Bone marrow (tissue), 2 donors: ENCODE results near the gene HOXD13.

Experiments used
- DNase-seq, 2 donors: peaks; one replicate each; lab custom pipeline; 2025; lab: John Stamatoyannopoulos, UW

Gene HOXD13

DNA sequence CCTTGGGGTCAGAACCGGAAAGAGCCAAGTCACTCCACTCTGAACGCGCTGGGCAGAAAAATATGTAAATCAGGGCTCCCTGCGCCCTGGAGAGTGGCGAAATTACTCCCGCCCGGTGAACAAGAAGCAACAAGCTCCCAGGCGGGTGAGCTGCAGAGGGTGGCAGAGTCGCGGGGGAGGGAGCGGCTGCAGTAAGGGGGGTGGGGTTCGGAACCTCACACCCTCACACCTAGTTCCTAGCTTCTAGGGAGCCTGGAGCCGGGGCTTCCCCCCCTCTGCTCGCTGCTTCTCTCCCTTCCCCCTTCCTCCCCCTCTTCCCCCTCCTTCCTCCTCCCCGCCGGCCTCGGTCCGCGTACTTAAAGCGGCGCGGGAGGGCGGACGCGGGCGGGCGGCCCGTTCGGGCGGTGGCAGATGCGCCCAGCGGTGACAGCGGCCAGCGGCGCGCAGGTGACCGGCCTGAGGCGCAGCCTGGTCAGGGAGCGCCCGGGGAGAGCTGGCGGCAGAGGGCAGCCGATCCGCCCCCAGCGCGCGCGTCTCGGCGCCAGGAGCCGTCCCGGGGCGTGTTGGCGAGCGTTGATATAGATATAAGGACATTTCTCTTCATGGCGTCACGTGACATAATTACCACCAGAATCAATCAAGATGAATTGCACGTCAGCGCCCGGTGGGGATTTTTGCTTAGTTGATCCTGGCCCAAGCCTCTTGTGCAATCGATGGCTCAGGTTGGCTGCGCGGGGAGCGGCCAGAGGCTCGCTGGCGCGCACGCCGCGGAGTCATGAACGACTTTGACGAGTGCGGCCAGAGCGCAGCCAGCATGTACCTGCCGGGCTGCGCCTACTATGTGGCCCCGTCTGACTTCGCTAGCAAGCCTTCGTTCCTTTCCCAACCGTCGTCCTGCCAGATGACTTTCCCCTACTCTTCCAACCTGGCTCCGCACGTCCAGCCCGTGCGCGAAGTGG, 14.3 kb downstream of the HOXD13 start, which contains the start of gene HOXD11:
HOXD11 (plus strand) TSS at position 700 of the 959 bp plus-strand sequence; CDS start at position 776, 76 bp downstream.
- DNase-seq = no peak

DNA sequence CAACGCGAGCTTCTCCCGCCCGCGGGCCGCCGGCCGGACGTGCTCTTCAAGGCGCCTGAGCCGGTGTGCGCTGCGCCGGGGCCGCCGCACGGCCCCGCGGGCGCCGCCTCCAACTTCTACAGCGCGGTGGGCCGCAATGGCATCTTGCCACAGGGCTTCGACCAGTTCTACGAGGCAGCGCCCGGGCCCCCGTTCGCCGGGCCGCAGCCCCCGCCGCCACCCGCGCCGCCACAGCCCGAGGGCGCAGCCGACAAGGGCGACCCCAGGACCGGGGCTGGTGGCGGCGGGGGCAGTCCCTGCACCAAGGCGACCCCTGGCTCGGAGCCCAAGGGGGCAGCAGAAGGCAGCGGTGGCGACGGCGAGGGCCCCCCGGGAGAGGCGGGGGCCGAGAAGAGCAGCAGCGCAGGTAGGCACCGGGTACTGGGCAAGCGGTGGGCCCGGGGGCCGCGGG, 15.2 kb downstream of the HOXD13 start:
- no peak for DNase-seq

DNA sequence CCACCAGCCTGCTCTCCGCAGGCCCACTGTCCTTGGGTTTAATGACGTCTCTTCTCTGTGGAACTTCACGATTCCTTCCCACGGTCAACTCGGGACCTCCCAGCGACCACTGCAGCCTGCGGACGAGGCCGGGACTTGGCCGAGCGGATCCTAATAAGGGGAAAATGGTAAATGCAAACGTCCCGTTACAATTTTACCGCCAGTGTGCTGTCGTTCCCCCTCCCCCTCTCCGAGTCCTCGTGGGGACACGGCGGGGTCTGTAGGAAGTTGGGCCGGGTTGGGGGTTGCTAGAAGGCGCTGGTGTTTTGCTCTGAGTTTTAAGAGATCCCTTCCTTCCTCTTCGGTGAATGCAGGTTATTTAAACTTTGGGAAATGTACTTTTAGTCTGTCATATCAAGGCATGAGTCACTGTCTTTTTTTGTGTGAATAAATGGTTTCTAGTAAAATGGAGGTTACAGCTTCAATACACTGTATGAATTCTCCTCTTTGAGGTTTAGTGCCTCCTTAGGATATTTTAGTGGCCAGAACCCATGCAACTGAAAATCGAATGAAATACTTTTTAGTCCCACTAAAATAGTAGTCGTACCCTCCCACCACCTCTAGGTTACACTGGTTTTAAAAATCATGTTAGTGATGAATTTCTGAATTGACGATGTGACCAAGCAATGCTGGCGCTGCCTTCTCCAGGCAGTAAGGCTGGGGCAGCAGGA, 16.8 kb downstream of the HOXD13 start:
- DNase-seq = no peak

DNA sequence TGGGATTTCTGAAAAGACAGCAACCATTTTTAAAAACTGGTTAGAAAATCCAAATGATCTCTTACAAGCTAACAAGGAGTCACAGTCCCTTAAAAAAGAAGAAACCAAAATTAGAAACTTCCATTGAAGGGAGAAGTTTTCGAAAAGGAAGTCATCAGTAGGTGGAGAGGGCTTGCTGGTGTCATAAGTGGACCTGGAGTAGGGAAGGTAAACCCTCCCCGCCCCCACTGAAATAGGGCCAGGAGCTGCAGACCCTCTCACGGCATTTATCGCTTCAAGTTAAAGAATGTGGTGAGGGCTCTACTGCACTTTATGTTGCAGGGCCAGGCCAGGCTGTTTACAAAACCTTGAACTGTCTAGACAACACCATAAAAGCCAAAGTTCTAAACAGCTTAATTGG, 17.4 kb downstream of the HOXD13 start:
- no peak for DNase-seq

DNA sequence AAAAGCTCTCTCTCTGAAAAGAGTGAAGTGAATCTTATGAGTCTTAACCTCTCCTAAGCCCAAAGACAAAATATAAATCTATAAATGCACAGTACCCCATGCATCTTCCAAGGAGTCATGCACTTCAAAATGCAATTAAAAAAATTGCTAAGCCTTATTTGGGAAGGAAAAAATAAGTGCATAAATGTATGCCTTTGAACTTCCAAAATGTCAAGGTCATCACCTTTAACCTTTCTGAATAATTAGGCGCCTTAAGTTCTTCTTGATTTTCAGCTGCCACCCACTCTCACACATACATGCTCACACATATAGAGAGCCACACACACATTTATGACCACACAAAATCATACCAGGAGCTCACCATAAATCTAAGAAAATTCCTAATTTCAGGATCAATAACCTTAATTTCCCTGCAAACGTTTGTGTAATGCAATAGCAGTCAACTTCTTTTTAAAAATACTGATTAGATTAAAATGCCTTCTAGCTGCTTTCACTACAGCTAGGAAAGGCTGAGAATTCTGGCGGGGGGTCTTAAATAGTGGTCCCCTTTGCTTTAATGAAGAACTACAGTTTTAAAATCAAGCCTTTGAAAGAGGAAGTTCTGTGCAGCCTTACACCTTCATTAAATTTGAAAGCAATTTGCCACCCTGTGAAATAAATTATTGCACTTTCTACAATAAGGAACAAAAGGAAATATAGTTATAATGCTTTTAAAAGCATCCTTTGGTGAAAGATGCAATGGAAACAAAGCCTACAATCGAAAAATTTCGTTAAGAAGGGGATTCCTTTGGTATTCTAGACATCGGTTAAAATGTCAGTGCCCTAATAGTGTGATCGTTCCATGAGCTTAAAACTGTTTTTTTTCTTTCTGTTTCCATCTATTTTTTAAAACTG, 18.1 kb downstream of the HOXD13 start:
- DNase-seq = no peak

DNA sequence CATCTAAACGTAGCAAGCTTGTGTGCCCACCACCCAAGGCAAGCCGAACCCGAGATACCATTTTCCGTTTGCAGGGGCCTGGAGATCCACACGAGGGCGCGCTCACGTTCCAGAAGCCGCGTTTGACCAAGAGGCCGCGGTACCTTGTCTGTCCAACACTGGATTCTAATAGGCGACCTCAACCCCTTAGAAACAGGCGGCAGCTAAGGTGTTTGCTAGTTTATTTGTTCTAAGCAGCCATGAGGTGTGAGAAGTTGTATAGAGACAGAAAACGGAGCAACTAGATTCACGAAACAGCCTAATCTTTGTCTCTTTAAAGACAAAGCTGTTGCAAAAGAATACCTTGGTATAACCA, 18.8 kb downstream of the HOXD13 start:
- peak in 1 of 2 donors; percentile 32 for DNase-seq

DNA sequence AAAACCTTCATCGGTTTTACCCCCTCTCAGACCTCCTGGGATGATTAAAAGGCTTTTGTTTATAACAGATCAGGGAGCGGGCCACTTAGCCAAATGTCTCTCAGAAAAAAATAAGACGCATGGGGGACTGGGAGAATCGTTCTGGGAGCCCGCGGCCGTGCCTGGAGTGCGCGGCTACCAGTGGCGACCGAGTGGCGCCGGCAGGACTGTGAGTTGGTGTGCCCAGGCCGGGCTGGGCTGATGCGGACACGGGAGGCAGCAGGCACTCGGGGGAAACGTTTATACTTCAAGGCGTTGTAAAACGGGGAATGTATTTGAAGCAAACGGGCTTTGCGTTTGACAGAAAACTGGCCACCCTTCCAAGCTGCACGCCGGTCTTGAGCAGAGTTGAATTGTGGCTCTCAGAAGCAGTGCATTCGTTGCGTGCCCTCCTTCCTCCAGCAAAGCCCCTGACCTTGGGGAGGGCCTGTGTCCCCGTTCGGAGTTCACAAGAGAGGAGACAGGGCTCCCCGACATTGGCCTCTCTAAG, 19.4 kb downstream of the HOXD13 start:
- no peak for DNase-seq

DNA sequence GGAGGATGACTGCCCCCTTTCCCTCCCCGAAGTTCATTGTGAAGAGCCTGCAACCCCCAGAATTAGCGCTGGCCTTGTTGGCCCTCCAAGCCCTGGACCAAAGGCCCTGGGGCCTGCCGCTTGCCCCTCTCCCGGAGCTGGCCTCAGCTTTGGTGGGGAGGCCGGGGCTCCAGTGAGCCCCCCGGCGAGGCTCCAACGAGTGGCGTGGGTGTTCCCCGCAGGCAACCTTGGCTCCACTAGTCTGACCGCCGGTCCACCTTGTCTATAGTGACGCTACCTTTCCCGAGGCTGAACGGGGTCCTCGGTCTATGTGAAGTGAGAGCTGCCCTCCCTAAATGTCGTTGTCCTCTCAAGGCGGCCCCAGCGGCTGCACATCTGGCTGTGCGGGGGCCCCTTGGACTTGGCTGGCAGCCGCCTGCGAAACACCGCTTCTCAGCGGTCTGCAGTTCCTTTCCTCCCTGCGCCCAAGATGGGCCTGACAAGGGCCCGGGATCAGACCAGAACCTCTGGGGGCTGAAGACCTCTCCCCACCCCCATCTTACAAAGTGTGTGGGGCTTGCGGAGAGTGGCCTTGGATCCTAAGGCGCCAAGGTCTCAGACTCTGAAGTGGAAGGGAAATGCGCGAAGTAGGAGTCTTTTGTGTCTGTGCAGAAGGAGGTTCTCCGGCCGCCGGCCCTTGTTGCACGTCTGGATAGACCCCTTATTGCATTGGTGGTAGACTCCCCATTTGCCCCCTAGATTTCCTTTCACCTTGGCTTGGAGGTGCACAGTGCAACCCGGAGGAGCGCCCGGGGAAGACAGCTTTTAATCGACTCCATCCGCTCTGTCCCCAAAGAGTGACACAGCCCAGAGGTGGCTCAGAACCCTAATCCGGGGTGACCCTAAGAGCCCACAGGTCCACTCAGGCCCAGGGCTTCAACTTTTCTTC, 20.1 kb downstream of the HOXD13 start:
- DNase-seq = no peak

DNA sequence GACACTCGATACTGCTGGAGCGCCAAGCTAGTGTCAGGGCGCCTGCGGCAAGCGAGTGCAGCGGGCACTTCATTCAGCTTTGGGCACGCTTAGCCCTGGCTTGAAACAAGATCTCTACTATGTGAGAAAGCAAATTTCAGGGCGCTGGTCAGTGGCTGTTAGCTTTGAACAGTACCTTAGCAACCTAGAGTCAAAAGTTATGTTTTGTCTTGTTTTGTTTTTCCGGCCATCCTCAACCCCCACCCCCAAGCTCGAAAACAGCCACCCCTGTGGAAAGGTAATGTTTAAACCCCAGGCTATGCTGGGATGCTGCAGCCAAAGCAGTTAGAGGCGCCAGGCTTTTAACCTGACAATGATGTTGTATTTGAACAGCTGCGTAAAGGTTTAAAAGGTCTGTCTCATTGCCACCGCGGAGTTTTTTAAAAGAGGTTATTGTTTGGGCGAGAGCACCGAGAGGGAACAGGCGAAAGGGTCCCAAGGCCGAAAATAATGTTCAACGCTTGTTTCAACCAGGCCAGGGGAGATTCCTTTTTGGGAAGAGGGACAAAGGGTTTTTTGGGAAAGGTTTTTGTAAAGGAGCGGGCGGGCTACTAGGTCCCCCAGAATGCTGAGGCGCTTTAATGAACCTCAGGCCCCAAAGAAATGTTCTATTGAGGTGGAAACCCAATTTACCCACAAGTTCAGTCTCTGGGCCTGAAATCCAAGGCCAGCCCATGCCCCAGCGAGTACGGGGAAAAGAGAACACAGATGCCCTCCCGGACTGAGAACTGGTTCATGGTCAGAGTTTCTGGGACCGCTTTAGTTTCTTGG, 21.8 kb downstream of the HOXD13 start:
- DNase-seq = no peak

DNA sequence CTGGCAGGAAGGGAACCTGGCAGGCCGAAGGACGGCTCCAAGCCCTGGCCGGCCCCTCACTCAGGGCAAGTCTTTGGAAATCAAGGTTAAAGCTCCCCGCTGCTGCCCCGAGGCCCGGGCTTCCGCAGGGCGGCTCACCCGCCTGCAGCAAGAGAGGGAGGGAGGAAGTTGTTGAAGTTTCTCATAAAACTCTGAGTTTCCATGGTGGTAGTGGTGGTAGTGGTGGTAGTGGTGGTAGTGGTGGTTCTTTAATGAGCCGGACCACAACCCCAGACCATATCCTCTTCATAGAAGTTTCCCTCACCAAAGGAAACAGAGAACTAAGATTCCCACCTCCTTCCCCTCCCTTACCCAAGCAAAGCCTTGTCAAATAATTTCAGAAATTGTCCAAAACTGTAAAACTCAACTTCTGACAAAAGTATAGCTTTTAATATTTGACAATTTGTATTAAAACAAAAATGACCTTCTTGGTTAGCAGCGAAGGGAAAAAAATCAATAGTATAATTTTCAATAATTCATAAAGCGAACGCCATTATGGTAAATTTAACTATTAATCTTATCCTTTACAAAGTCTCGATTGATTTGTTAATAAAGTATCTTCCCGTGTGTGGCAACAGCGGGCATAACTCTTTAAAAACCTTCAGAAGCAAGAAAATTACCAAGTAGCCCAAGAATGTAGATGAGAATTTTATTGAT, 22.6 kb downstream of the HOXD13 start:
- DNase-seq = no peak

DNA sequence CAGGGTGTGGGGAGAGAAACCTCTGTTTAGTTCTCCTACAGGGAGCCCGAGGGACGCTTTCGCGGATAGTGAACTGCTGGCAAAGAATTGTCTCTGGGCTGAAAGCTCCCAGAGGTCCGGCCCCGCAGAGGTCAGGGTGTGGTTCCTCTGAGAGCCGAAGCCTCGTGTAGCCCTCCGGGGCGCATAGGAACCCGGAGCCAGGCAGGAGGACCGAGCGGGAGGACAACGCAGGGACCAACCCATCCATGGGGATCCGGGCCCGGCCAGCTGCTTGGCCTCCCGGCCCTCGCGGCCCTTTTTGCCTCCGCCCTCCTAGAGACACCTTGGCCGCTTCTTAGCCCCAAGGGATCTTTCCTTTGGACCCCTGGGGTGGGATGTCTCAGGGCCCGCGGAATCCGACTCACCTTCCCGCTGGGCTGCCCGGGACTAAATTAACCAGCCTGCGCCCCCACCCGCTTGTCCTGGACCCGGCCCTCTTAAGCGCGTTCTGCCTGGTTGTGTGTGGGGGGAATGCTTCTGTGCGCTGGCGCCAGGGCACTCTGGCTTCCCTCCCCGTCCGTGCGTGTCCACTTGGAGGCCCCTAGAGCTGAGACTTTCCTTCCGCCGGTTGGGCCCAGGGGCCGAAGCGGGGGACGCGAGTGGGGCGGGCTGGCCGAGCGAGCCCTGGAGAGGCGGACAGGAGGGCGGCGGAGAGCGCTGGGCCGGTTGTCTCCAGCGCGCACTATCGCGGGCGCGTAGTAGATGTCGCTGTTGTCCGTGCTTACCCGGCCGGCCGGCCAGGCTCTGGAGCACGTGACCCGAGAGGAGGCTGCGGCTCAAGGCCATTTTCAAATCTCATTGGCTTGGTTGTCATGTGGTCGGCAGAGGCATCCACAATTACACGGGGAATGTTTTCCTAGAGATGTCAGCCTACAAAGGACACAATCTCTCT, 23.6 kb downstream of the HOXD13 start, which contains the start of gene HOXD10:
HOXD10 (plus strand) TSS at position 896 of the 931 bp plus-strand sequence. CDS start 56 bp downstream, outside the sequence.
- no peak for DNase-seq

DNA sequence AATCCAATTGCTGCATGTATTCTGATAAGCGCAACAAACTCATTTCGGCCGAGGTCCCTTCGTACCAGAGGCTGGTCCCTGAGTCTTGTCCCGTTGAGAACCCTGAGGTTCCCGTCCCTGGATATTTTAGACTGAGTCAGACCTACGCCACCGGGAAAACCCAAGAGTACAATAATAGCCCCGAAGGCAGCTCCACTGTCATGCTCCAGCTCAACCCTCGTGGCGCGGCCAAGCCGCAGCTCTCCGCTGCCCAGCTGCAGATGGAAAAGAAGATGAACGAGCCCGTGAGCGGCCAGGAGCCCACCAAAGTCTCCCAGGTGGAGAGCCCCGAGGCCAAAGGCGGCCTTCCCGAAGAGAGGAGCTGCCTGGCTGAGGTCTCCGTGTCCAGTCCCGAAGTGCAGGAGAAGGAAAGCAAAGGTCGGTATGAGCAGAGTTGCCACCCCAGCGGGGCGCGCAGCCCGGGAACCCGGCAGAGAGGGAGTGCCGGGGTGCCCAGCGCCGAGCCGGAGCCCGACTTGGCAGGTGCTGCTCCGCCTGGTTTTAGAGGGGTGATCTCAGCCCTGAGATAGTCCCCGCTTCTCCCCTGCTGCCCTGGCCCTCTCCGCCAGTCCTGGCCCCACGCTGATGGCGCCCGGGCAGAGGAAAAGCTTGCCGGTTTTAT, 24.8 kb downstream of the HOXD13 start:
- DNase-seq = no peak

DNA sequence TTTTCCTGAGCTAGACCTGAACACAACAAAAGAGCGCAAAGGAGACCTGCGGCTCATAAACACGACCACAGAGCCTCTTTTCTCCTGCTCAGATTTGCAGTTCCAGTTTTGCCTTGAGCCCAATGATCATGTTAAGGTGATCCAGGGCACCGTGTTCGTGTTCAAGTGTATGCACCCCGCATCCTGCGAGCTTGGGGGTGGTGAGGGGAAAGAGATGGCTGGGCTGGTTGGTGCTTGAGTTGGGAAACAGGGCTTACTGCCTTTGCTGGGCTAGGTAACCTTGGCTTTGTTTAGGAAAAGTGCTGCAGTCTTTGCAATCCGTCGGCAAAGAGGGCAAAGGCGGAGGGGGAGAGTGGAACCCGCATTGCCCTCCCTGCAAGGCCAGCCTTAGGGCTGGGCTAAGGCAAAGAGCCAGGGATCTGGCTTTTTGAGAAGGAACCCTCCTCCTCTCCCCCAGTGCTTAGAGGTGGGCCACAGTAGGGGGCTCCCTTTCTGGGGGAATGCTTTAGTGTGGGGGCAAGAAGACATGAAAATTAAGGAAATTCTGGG, 25.4 kb downstream of the HOXD13 start:
- DNase-seq = no peak

DNA sequence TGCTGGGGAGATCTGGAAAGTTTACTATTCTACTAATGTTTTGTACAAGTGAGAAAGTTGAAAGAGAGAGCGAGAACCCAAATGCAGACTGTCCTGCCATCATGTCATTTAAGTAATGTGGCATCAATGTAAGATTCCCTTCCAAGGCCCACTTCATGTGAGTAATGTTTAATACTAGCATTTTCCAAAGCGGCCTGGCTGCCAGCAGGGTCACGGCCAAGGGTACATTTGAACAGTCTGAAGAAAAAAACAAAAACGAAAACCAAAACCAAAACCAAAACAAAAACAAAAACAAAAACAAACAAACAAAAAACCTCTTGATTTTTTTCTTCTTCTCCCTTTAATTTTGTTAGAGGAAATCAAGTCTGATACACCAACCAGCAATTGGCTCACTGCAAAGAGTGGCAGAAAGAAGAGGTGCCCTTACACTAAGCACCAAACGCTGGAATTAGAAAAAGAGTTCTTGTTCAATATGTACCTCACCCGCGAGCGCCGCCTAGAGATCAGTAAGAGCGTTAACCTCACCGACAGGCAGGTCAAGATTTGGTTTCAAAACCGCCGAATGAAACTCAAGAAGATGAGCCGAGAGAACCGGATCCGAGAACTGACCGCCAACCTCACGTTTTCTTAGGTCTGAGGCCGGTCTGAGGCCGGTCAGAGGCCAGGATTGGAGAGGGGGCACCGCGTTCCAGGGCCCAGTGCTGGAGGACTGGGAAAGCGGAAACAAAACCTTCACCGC, 26.2 kb downstream of the HOXD13 start:
- DNase-seq = peak in 1 of 2 donors; percentile 7

DNA sequence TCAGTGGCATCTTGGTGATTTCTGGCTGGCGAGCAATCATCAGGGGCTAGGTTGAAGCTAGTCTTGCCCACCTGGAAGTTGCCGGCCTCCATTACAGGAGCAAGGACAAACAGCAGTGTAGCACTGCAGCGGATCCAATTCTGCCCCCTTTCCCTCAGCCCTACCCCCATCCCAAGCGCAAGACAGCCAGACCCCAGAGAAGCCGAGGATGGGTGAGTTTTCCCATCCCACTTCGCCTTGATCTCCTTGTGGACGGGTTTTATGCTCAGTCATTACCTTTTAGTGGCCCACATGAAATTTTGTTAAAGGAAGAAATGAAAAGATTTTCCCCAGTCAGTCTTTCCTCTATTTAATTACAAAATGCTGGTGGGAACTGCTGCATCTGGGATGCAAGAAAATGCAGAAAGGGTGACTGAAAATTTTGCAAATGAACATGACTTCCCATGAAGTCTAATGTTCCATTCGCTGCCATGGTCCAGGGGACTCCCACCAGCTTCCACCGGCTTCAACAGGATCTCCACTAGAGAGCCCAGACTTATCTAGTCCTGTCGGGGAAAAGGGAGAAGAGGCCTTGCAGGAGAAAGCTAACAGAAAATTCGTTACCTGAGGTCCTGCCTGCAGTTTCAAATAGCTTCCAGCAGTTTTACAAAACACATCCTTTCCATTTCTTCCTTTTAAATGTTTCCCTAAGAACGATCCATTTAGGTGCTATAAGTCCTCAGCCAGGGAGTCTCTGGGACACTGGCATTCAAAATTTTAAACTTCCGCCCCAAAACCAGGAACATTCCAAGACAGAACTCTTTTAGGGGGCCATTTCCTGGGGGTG, 28.1 kb downstream of the HOXD13 start:
- DNase-seq = no peak
